Lung (tissue), 12 donors: ENCODE results near the gene ALG14. TPM values are rescaled to one million over a fixed set of nuclear protein-coding genes. Genes with fewer than 3 reads are reported as not detected.

Experiments used
- ATAC-seq: fragments of 200-7000 bp; cut with Tn5 transposase; one replicate; pipeline ENCODE4 v1.9.1; 2020; ENCODE audit warnings: moderate number of reproducible peaks; ENCODE audit not compliant: insufficient read depth, low FRiP score
- DNase-seq, 3 donors: peaks; one replicate each; pipeline ENCODE4 v3.0.0-alpha.2; 2013 to 2017
- H3K27ac ChIP-seq, 2 donors: one replicate each; pipeline ENCODE4 v1.5.1; 2013; ENCODE audit warnings: mild to moderate bottlenecking in 2 of 2, moderate library complexity in 2 of 2, control low read depth in 1 of 2, inconsistent platforms in 1 of 2, low read depth in 1 of 2, low read length in 1 of 2
- H3K27me3 ChIP-seq, 3 donors: one replicate each; pipeline ENCODE4 v1.5.1; 2013; ENCODE audit warnings: low read length in 2 of 3; ENCODE audit not compliant: control insufficient read depth in 3 of 3, insufficient read depth in 3 of 3
- H3K36me3 ChIP-seq, 4 donors: one replicate each; pipeline ENCODE4 v1.5.1; 2013; ENCODE audit warnings: low read length in 4 of 4, mild to moderate bottlenecking in 1 of 4, moderate library complexity in 1 of 4; ENCODE audit not compliant: control insufficient read depth in 4 of 4, insufficient read depth in 4 of 4
- H3K4me1 ChIP-seq, 5 donors: one replicate each; pipeline ENCODE4 v1.5.1; 2013; ENCODE audit warnings: low read length in 5 of 5, mild to moderate bottlenecking in 2 of 5, moderate library complexity in 1 of 5; ENCODE audit not compliant: control insufficient read depth in 5 of 5, insufficient read depth in 5 of 5
- H3K4me3 ChIP-seq: one replicate; pipeline ENCODE4 v1.5.1; 2013; ENCODE audit warnings: mild to moderate bottlenecking, control low read depth, moderate library complexity
- H3K9ac ChIP-seq, 2 donors: one replicate each; pipeline ENCODE4 v1.5.1; 2013; ENCODE audit warnings: low read length in 2 of 2, control low read depth in 1 of 2; ENCODE audit not compliant: insufficient read depth in 1 of 2
- H3K9me3 ChIP-seq, 4 donors: one replicate each; pipeline ENCODE4 v1.5.1; 2013; ENCODE audit warnings: low read length in 3 of 4, mild to moderate bottlenecking in 1 of 4, moderate library complexity in 1 of 4; ENCODE audit not compliant: control insufficient read depth in 4 of 4, insufficient read depth in 3 of 4
- CTCF ChIP-seq: IDR thresholded peaks from 2 replicates; pipeline ENCODE4 v1.5.1; 2012; ENCODE audit warnings: mild to moderate bottlenecking; ENCODE audit errors: control extremely low read depth, extremely low read depth
- WGBS, 2 donors: extraction: QIAGEN DNeasy Blood & Tissue Kit; methylation state at CpG; one replicate each; pipeline ENCODE4 v1.1.7; 2013; 5-methylcytosine and 5-hydroxymethylcytosine counted together
- polyA plus RNA-seq, 2 donors: library from polyadenylated mRNA; stranded (reverse); fragments of 200-250 nt; gene quantifications; one replicate each; pipeline ENCODE4 v1.2.1, GENCODE V29; 2013
- total RNA-seq, 2 donors: library from RNA; depleted of rRNA in 1 of 2; stranded (reverse); fragments of >200 nt in 1 of 2; gene quantifications; one replicate each; pipeline ENCODE4 v1.2.1, GENCODE V29; 2014 to 2021
- donor health status: control.
- donor health status: control.
- donor health status: Bipolar disorder and iron deficiency.
- donor health status: healthy.
- donor health status: DM: yes; HTN: yes; CAD: no.

Gene ALG14
- total and polyA plus RNA-seq, 4 donors, result 0.97 to 7.5 (median 1.6) TPM

- no peak overlapping the region for H3K27ac ChIP-seq
- H3K9ac ChIP-seq, result no peak overlapping the region
- no peak for TF ChIP-seq CTCF
- 95 to 97% methylated on average over 6 of the region's 6 CpGs for WGBS, 2 donors
- H3K4me3 ChIP-seq, result no peak overlapping the region
- H3K27me3 ChIP-seq, result no peaks in the 10 kb centered on the region
- H3K4me1 ChIP-seq, result peaks cover 0 to 6% (median 3%) of the 10 kb centered on the region in 5 donors
- H3K36me3 ChIP-seq, result no peaks in the 10 kb centered on the region
- no peaks in the 10 kb centered on the region for H3K9me3 ChIP-seq
- ATAC-seq (no peak), DNase-seq (no peak)
Observed at GRCh38 chr1:94969137-94969536, 103.6 kb downstream of the ALG14 start.

- no peaks in the 10 kb centered on the region for H3K36me3 ChIP-seq
- H3K27me3 ChIP-seq, result no peaks in the 10 kb centered on the region
- ATAC-seq (no peak), DNase-seq (no peak)
- no peak overlapping the region for H3K27ac ChIP-seq
- no peak overlapping the region for H3K9ac ChIP-seq
- WGBS, 2 donors, result 74 to 77% methylated on average over 1 of the region's 1 CpG
- no peak for TF ChIP-seq CTCF
- peaks cover 0 to 6% (median 0%) of the 10 kb centered on the region in 5 donors for H3K4me1 ChIP-seq
- no peaks in the 10 kb centered on the region for H3K9me3 ChIP-seq
- no peak overlapping the region for H3K4me3 ChIP-seq
Observed at GRCh38 chr1:94966033-94966432, 106.7 kb downstream of the ALG14 start.

DNA sequence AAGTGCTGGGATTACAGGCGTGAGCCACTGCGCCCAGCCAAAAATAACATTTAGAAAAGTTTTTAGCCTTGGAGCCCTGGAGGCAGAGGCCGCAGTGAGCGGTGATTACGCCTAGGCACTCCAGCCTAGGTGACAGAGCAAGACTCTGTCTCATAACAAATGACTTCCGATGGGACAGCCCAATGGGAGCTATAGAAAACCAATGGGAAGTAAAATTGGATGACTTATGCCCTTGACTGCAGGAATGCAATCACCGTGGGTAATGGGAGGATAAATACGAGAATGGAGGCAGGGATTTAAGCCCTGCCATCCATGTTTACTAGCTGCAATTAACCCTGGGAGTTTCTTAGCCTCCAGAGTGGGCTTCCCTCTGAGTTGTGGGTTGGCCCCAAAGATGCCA, 108.9 kb downstream of the ALG14 start:
- no peak for TF ChIP-seq CTCF
- Histone ChIP-seq H3K36me3 (no peaks in the 10 kb centered on the region), H3K9me3 (no peaks in the 10 kb centered on the region), H3K9ac (no peak overlapping the region), H3K27me3 (no peaks in the 10 kb centered on the region), H3K27ac (no peak overlapping the region), H3K4me3 (no peak overlapping the region), H3K4me1 (peaks cover 0 to 6% (median 0%) of the 10 kb centered on the region in 5 donors)
- DNase-seq (no peak), ATAC-seq (no peak)
- 83 to 85% methylated on average over 8 of the region's 8 CpGs for WGBS, 2 donors
